Pancreas (tissue), 10 donors: ENCODE results near the gene CLC. TPM values are rescaled to one million over a fixed set of nuclear protein-coding genes. Genes with fewer than 3 reads are reported as not detected.
A peak's percentile ranks its signal among the peaks of the same experiment; 100 is the strongest.
"Not testable (repeated sequence)": the region's sequence is repeated elsewhere in the genome, so short reads cannot be mapped to it uniquely, and the experiment has no call there.

Experiments
- ATAC-seq, 4 donors: fragments of 200-7000 bp; cut with Tn5 transposase; one replicate each; pipeline versions ENCODE4 v1.8.0 to v1.9.1; 2020; ENCODE audit warnings: mild to moderate bottlenecking in 4 of 4, moderate library complexity in 4 of 4
- DNase-seq, 6 donors: peaks; one replicate each; pipeline ENCODE4 v3.0.0-alpha.2; 2020
- FAIRE-seq: peaks from 2 replicates; lab custom pipeline; 2012; peaks lifted over from hg19 to GRCh38; lab: Jason Lieb, UNC
- H3K27ac ChIP-seq, 4 donors: fragments of 200-600 bp; sonication (generic); 1 replicate in 3 of 4; 2 replicates in 1 of 4; pipeline versions ENCODE4 v1.5.0 to v1.8.0; 2020
- H3K27me3 ChIP-seq, 4 donors: fragments of 200-600 bp; one replicate each; pipeline ENCODE4 v1.8.0; 2021
- H3K36me3 ChIP-seq, 3 donors: fragments of 200-600 bp; sonication (generic) in 1 of 3; one replicate each; pipeline versions ENCODE4 v1.5.0 to v1.8.0; 2020 to 2021
- H3K4me1 ChIP-seq, 3 donors: fragments of 200-600 bp; one replicate each; pipeline ENCODE4 v1.8.0; 2021
- H3K4me3 ChIP-seq, 4 donors: fragments of 200-600 bp; sonication (generic) in 2 of 4; one replicate each; pipeline versions ENCODE4 v1.5.0 to v1.8.0; 2020 to 2021
- H3K9me3 ChIP-seq, 4 donors: fragments of 200-600 bp; one replicate each; pipeline ENCODE4 v1.8.0; 2021
- WGBS, 2 donors: extraction: QIAGEN DNeasy Blood & Tissue Kit; methylation state at CpG; one replicate each; pipeline ENCODE4 v1.1.7; 2013; 5-methylcytosine and 5-hydroxymethylcytosine counted together
- intact Hi-C, 3 donors: fragments of 100-400 bp; cut with DNase I; formaldehyde crosslinking; loops; one replicate each; pipeline versions ENCODE4 v1.11.1 to v1.14.2; 2022
- polyA plus RNA-seq, 2 donors: library from polyadenylated mRNA; stranded (reverse); fragments of 200-250 nt; gene quantifications; one replicate each; pipeline ENCODE4 v1.2.3, GENCODE V29; 2013
- total RNA-seq, 6 donors: library from RNA; stranded (reverse); fragmentation: NEBNext Ultra II Directional in 4 of 6; extraction: Animal tissue kit (Norgen Biotek cat#: 25700) in 4 of 6; gene quantifications; one replicate each; pipeline versions ENCODE4 v1.2.1 to v1.2.4, GENCODE V29; 2021 to 2023
- TF ChIP-seq, protein P1 (sequence below), 4 donors: fragments of 200-600 bp; sonication (generic) in 3 of 4; IDR thresholded peaks; one replicate each; pipeline versions ENCODE4 v1.5.0 to v1.8.0; 2021; ENCODE audit warnings: antibody characterized with exemption in 4 of 4
- donor health status: healthy with polysubstance abuse.
- donor health status: DM: no; HTN: no; CAD: no; lungs with moderate emphysema.
- donor health status: DM: no; HTN: no; CAD: no.
- donor health status: control.
- donor health status: control.
- donor health status: Bipolar disorder and iron deficiency.
- donor health status: DM: yes; HTN: yes; CAD: no.
- donor health status: DM: no; HTN: no; CAD: no.
- donor health status: DM: no; HTN: no; CAD: no.
- donor health status: DM: yes; HTN: yes; CAD: no.

CLC gene
- total and polyA plus RNA-seq, 8 donors: 0.47 to 1.4 TPM; not detected in 6

DNA sequence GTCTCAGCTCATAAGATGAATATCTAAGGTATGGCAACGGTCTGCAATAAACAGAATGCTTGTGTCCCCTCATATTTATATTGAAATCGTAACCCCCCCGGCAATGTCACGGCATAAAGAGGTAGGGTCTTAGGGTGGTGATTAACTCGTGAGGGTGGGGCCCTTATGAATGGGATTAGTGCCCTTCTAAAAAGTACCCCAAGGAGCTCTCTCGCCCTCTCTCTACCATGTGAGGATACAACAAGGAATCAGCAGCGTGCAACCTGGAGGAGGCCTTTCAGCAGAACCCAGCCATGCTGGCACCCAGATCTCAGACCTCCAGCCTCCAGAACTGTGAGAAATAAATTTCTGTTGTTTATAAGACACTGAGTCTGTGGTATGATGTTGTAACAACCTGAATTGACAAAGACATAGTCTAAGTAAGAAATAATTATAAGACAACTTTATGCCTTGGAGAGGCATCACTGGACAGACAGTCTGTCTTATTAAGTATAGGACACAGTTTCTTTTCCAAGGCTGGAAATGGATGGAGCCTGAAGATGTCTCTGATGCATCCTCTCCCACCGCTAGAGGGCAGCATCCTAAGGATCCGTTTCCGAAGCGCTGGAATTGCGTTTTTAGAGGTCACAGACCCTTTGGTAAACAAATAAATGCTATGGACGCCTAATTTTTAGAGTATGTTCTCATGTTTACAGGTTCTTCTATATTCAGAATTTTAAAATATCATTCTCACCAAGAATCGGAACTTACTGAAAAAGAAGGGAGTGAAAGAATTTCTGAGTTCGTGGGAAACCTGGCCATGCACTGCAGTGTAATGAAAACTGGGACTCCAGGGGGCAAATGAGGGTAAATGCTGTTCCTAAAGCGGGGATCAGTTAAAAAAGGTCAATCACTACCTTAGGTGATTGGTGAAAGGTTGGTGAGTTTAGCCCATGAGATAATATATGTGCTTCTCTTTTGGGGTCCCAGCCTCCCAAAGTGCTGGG lies 27.6 kb upstream of the CLC start:
- Histone ChIP-seq H3K27me3 (no peaks in the 10 kb centered on the region), H3K4me1 (no peaks in the 10 kb centered on the region), H3K27ac (no peak overlapping the region), H3K9me3 (no peaks in the 10 kb centered on the region), H3K4me3 (no peak overlapping the region), H3K36me3 (no peaks in the 10 kb centered on the region)
- intact Hi-C loops: no loop called here
- WGBS, 2 donors: 40 to 47% methylated on average over 16 of the region's 16 CpGs
- peak in 4 of 6 donors; percentile 2 to 61 (median 30) for DNase-seq
- TF ChIP-seq, protein P1, sequence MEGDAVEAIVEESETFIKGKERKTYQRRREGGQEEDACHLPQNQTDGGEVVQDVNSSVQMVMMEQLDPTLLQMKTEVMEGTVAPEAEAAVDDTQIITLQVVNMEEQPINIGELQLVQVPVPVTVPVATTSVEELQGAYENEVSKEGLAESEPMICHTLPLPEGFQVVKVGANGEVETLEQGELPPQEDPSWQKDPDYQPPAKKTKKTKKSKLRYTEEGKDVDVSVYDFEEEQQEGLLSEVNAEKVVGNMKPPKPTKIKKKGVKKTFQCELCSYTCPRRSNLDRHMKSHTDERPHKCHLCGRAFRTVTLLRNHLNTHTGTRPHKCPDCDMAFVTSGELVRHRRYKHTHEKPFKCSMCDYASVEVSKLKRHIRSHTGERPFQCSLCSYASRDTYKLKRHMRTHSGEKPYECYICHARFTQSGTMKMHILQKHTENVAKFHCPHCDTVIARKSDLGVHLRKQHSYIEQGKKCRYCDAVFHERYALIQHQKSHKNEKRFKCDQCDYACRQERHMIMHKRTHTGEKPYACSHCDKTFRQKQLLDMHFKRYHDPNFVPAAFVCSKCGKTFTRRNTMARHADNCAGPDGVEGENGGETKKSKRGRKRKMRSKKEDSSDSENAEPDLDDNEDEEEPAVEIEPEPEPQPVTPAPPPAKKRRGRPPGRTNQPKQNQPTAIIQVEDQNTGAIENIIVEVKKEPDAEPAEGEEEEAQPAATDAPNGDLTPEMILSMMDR (IDR thresholded peaks at IDR 0.05): peak; percentile 47 to 76 (median 62)
- FAIRE-seq: no peak
- ATAC-seq: peak in 1 of 4 donors; percentile 54

- H3K36me3 ChIP-seq, H3K27ac ChIP-seq, DNase-seq, H3K4me1 ChIP-seq, ATAC-seq, H3K4me3 ChIP-seq, intact Hi-C loops, H3K9me3 ChIP-seq, H3K27me3 ChIP-seq, FAIRE-seq: not testable (repeated sequence)
- WGBS, 2 donors: 86 to 92% methylated on average over 1 of the region's 1 CpG
Observed at GRCh38 chr19:39761851-39762250, 24.0 kb upstream of the CLC start.

GRCh38 chr19:39759457-39760184 lies 21.8 kb upstream of the CLC start:
- FAIRE-seq (no peak), DNase-seq (no peak), ATAC-seq (no peak)
- no peak overlapping the region for H3K4me3 ChIP-seq
- no peaks in the 10 kb centered on the region for H3K36me3 ChIP-seq
- TF ChIP-seq, protein P1 (IDR thresholded peaks at IDR 0.05): no peak
- H3K27me3 ChIP-seq: no peaks in the 10 kb centered on the region
- H3K9me3 ChIP-seq: no peaks in the 10 kb centered on the region
- no peak overlapping the region for H3K27ac ChIP-seq
- 66 to 81% methylated on average over 4 of the region's 4 CpGs for WGBS, 2 donors
- intact Hi-C loops: no loop called here
- H3K4me1 ChIP-seq: no peaks in the 10 kb centered on the region

DNA sequence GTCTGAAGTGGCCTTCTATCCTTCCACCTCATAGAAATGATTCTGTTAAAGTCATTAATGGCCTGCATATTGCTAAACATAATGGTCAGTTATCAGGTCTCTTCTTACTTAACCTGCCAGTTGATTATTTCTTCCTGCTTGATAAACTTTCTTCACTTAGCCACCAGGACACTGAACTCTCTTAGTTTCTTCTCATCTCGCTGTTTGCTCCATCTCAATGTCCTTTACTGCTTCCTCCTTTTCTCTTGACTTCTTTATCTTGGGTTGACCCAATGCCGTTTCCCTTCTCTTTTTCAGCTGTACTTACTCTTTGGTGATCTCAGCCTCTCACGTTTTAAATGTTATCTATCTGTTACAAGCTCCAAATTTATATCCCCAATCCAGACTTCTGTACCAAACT lies 17.1 kb upstream of the CLC start:
- FAIRE-seq (no peak), ATAC-seq (no peak), DNase-seq (no peak)
- Histone ChIP-seq H3K27ac (no peak overlapping the region), H3K4me1 (no peaks in the 10 kb centered on the region), H3K9me3 (no peaks in the 10 kb centered on the region), H3K36me3 (no peaks in the 10 kb centered on the region), H3K4me3 (no peak overlapping the region), H3K27me3 (no peaks in the 10 kb centered on the region)
- intact Hi-C loops: no loop called here
- TF ChIP-seq, protein P1 (IDR thresholded peaks at IDR 0.05): no peak
- 60 to 63% methylated on average over 3 of the region's 3 CpGs for WGBS, 2 donors

GRCh38 chr19:39754544-39754943 lies 16.7 kb upstream of the CLC start:
- Histone ChIP-seq H3K27ac (no peak overlapping the region), H3K4me1 (no peaks in the 10 kb centered on the region), H3K27me3 (no peaks in the 10 kb centered on the region), H3K9me3 (no peaks in the 10 kb centered on the region), H3K4me3 (no peak overlapping the region), H3K36me3 (no peaks in the 10 kb centered on the region)
- TF ChIP-seq, protein P1 (IDR thresholded peaks at IDR 0.05): no peak
- 73 to 86% methylated on average over 2 of the region's 2 CpGs for WGBS, 2 donors
- ATAC-seq: no peak
- FAIRE-seq: no peak
- no peak for DNase-seq
- intact Hi-C loops: no loop called here
